HG03469 (cell line): ENCODE results near the gene FIBCD1.

Experiments
- ATAC-seq: cut with Tn5 transposase; IDR thresholded peaks from one replicate; pipeline ENCODE4 v1.9.1; 2021; ENCODE audit warnings: mild to moderate bottlenecking, moderate library complexity, moderate number of reproducible peaks; ENCODE audit not compliant: unreplicated experiment

Gene FIBCD1

GRCh38 chr9:130897105-130897751 lies 41.8 kb downstream of the FIBCD1 start:
- no peak for ATAC-seq

GRCh38 chr9:130896233-130897014 lies 42.6 kb downstream of the FIBCD1 start, which contains the start of gene QRFP:
QRFP (minus strand) TSS chr9:130896812; CDS start chr9:130893838, 2,974 bp downstream.
- ATAC-seq, result no peak

GRCh38 chr9:130895481-130896232 lies 43.4 kb downstream of the FIBCD1 start:
- ATAC-seq, result no peak

- no peak for ATAC-seq
These were observed 44.0 kb downstream of the FIBCD1 start for GRCh38 chr9:130895038-130895437.

- ATAC-seq, result no peak
These were observed 44.5 kb downstream of the FIBCD1 start for GRCh38 chr9:130894546-130894945.

- no peak for ATAC-seq
These were observed 45.5 kb downstream of the FIBCD1 start for GRCh38 chr9:130893341-130894101.

GRCh38 chr9:130892477-130893304 lies 46.4 kb downstream of the FIBCD1 start:
- ATAC-seq, result no peak

- ATAC-seq, result no peak
These were observed 47.2 kb downstream of the FIBCD1 start for GRCh38 chr9:130891688-130892476.

GRCh38 chr9:130890870-130891687 lies 48.0 kb downstream of the FIBCD1 start:
- no peak for ATAC-seq

GRCh38 chr9:130890124-130890523 lies 48.9 kb downstream of the FIBCD1 start:
- ATAC-seq, result no peak

GRCh38 chr9:130888146-130888885 lies 50.7 kb downstream of the FIBCD1 start:
- no peak for ATAC-seq

- no peak for ATAC-seq
These were observed 51.4 kb downstream of the FIBCD1 start for GRCh38 chr9:130887494-130888144.

GRCh38 chr9:130886981-130887380 lies 52.1 kb downstream of the FIBCD1 start:
- no peak for ATAC-seq

GRCh38 chr9:130885484-130886375 lies 53.3 kb downstream of the FIBCD1 start:
- ATAC-seq, result no peak

GRCh38 chr9:130884542-130885483 lies 54.2 kb downstream of the FIBCD1 start:
- no peak for ATAC-seq
